T-helper 2 cell (primary cell): ENCODE results near the gene EGLN1.
"Not testable (repeated sequence)": the region's sequence is repeated elsewhere in the genome, so short reads cannot be mapped to it uniquely, and the experiment has no call there.

Experiments used
- DNase-seq, 5 experiments: peaks; one replicate each; pipeline versions ENCODE4 v3.0.0 to v3.0.0-alpha.2; 2012 to 2022
- total RNA-seq, 2 donors: gene quantifications; one replicate each; lab custom pipeline; 2026; lab: John Stamatoyannopoulos, UW

The EGLN1 gene
- 10.3 to 17.1 reads per million in 2 donors for total RNA-seq

DNA sequence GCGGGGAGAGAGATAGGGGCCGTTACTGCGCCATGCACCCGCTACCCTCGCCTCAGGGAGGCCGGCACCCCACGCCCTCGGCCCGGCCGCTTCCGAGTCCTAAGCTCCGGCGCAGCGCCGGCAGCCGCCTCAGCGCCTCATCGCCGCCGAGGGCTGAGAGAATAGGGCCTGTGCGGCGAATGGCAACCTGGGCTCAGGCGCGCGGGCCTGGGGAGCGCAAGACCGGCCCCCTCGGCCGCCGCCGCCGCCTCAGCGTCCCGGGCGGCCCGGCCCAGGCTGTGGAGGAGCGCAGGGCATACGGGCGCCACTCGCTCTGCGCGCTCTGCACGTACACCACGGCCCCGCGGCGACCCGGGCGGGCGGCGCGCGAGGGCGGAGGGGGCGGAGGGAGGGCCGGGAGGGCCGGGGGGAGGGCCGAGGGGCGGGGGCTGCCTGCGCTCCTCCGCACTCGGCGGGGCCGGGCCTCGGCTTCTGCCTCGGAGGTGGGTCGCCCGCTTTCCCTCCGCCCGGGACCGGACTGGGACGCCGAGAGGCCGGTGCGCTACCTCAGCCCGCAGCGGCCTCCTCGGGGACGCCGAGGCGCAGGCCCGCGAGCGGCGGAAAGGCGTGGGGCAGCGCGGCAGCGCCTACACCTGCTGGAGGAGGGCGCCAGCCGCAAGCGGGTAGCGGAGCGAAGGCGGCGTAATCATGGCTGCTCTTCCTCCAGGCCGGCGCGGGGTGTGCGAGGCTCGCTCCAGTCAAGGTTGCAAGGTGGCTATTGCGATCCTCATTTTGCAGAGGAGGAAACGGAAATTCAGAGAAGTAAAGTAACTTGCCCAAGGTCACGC, at the start of gene EGLN1:
EGLN1 (minus strand) TSS at position 317 of the 827 bp plus-strand sequence. CDS start 399 bp downstream, outside the sequence.
- peak; percentile 66 to 93 (median 73) for DNase-seq

GRCh38 chr1:231471500-231471899, 49.4 kb upstream of the EGLN1 start:
- not testable (repeated sequence) for DNase-seq

GRCh38 chr1:231471027-231471426, 48.9 kb upstream of the EGLN1 start:
- DNase-seq = not testable (repeated sequence)

- DNase-seq = no peak
These were observed 45.9 kb upstream of the EGLN1 start for GRCh38 chr1:231467986-231468385.

- DNase-seq = peak in 1 of 5 experiments; percentile 63
These were observed 43.0 kb upstream of the EGLN1 start for GRCh38 chr1:231465051-231465450.

- no peak for DNase-seq
These were observed 41.5 kb upstream of the EGLN1 start for GRCh38 chr1:231463541-231463940.

DNA sequence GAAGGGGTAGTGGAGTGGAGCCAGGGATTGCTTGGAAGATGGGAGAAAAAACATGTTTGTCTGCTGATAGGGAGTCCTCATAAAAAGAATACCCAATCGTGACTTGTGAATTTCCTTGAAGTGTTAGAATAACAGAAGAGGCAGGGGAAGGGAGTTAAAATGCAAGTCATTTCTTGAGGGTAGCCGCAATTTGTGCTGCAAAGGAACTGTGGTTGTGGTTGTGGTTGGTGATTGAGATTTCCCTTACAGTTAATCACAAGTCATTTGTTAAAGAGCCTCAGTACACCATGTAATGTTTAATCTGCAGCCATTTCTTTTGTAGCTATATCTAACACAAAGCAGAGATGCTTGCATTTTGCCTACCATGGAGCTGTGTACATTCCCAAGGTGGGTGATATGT, 38.5 kb upstream of the EGLN1 start:
- peak in 4 of 5 experiments; percentile 16 to 96 (median 44) for DNase-seq

GRCh38 chr1:231459438-231459837, 37.4 kb upstream of the EGLN1 start:
- DNase-seq = not testable (repeated sequence)

- not testable (repeated sequence) for DNase-seq
These were observed 35.9 kb upstream of the EGLN1 start for GRCh38 chr1:231457956-231458355.

- DNase-seq = not testable (repeated sequence)
These were observed 32.0 kb upstream of the EGLN1 start for GRCh38 chr1:231454133-231454532.

DNA sequence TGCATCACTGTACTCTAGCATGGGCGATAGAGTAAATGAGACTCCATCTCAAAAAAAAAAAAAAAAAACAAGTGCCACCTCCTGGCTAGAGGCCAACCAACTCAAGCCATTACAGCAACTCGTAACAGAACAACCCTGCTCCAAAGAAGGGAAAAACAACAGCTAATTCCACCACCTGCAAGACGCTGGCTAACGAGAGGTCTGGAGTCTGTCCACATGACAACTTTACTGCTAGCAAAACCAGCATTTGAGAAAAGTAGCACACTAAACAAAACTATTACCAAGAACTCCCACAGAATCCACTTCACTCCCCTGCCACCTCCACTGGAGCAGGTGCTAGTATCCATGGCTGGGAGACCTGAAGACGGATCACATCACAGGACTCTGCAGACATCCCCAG, 24.1 kb upstream of the EGLN1 start:
- DNase-seq = no peak

- no peak for DNase-seq
These were observed 22.0 kb upstream of the EGLN1 start for GRCh38 chr1:231444059-231444458.

- no peak for DNase-seq
These were observed 21.3 kb upstream of the EGLN1 start for GRCh38 chr1:231443363-231443762.

DNA sequence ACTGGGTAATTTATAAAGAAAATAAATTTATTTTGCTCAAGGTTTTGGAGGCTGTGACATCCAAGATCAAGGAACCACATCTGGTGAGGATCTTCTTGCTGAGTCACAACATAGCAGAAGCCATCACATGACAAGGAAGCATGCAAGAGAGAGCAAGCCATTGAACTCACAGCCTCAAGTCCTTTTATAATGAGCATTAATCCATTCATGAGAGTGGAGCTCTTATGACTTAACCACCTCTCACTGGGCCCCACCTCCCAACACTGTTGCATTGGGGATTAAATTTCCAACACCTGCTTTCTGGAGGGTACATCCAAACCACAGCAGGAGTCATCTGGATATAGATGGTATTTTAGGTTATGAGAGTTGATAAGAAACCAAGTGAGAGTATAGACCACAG, 20.6 kb upstream of the EGLN1 start:
- DNase-seq = no peak

- no peak for DNase-seq
These were observed 10.9 kb upstream of the EGLN1 start for GRCh38 chr1:231432996-231433395.

GRCh38 chr1:231431665-231432415, 9.8 kb upstream of the EGLN1 start:
- no peak for DNase-seq

GRCh38 chr1:231430678-231431352, 8.7 kb upstream of the EGLN1 start:
- not testable (repeated sequence) for DNase-seq

- DNase-seq = no peak
These were observed 6.3 kb upstream of the EGLN1 start for GRCh38 chr1:231428377-231428776.

GRCh38 chr1:231424950-231425805, 3.1 kb upstream of the EGLN1 start:
- DNase-seq = no peak

- no peak for DNase-seq
These were observed 1.6 kb upstream of the EGLN1 start for GRCh38 chr1:231423648-231424047.

DNA sequence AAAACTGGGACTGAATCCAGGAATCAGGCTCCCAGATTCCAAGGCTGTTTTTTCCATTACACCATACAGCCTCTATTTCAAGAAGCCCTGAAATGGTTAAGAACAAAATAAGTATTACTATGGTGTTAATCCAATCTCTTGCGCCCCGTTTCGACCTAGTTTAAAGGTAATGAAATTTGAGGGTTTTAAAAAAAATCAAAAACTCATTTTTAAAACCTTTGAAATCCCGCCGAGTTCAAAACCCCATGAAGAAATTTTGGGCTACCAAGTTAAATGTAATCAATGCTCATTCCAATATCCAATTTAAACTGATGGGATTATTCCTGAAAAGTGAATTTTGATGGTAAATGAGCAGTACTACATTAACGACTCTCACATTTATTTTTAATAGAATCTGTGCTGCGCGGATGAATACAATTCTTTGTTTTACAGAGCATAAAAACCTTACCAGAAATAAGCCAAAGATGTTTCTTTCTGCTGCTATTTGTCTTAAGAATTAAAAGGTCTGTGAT, 767 bp upstream of the EGLN1 start:
- no peak for DNase-seq

DNA sequence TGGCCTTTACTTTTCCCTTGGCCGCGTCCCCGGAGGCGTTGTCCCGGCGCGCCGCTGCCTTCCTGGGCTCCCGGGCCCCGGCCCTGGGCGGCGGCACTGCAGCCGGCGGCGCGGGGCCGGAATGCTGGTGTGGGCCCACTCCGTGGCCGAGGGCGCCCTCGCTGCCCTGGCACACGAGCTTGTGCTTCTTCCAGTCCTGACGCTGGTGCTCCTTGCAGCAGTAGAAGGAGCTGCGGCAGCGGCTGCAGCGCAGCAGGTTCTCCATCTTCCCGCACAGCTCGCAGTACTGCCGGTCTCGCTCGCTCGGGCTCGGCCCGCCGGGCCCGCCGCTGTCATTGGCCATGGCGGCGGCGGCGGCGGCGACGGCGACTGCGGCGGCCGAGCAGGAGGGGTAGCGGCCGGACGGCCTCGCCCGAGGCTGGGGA, 529 bp downstream of the EGLN1 start:
- DNase-seq = peak in 4 of 5 experiments; percentile 21 to 67 (median 31)
